NB4 (cell line): Measurements from ENCODE around the gene EZR.

ENCODE experiments used
- DNase-seq: peaks from one replicate; pipeline ENCODE4 v3.0.0; 2010; ENCODE audit warnings: low read depth
- H3K4me3 ChIP-seq: one replicate; pipeline ENCODE4 v1.5.1; 2011; ENCODE audit warnings: mild to moderate bottlenecking, low read depth, low read length, moderate library complexity
- CTCF ChIP-seq: IDR thresholded peaks from one replicate; pipeline ENCODE4 v1.5.1; 2012; ENCODE audit warnings: low read depth, low read length
- MAX ChIP-seq: IDR thresholded peaks from 2 replicates; pipeline ENCODE4 v1.6.1; 2011; ENCODE audit warnings: low read depth, low read length
- MYC ChIP-seq: IDR thresholded peaks from 2 replicates; pipeline ENCODE4 v1.6.1; 2011; ENCODE audit warnings: low read depth, low read length
- POLR2A ChIP-seq: IDR thresholded peaks from 2 replicates; pipeline ENCODE4 v1.6.1; 2011; ENCODE audit warnings: mild to moderate bottlenecking; ENCODE audit not compliant: insufficient read length; ENCODE audit errors: extremely low read depth

Gene EZR

GRCh38 chr6:158860279-158860865 is 41.2 kb upstream of the EZR start:
- H3K4me3 ChIP-seq, result no peak overlapping the region
- DNase-seq, result no peak
- no peak for TF ChIP-seq MYC
- TF ChIP-seq POLR2A, result no peak
- no peak for TF ChIP-seq CTCF

- no peak for DNase-seq
- TF ChIP-seq CTCF (no peak), POLR2A (no peak), MYC (no peak), MAX (no peak)
Measured at GRCh38 chr6:158856261-158856660, 37.1 kb upstream of the EZR start.

GRCh38 chr6:158854214-158855101 is 35.3 kb upstream of the EZR start:
- peak; percentile 71 for DNase-seq
- no peak for TF ChIP-seq MAX
- TF ChIP-seq CTCF, result no peak
- TF ChIP-seq POLR2A, result no peak
- no peak for TF ChIP-seq MYC
- H3K4me3 ChIP-seq, result no peak overlapping the region

More at GRCh38 chr6:158856261-158856660, 37.1 kb upstream of the EZR start:
- H3K4me3 ChIP-seq, result no peak overlapping the region

- no peak for DNase-seq
- no peak overlapping the region for H3K4me3 ChIP-seq
- TF ChIP-seq CTCF (no peak), POLR2A (no peak), MYC (no peak), MAX (no peak)
Measured at GRCh38 chr6:158853880-158854213, 34.7 kb upstream of the EZR start.

GRCh38 chr6:158853072-158853879 is 34.1 kb upstream of the EZR start:
- DNase-seq, result peak; percentile 90
- TF ChIP-seq CTCF (no peak), MAX (0 out of 2 replicates have a peak, but pooled peaks have one; percentile 10)
- H3K4me3 ChIP-seq, result no peak overlapping the region
